ENCODE measurements around the gene KCNJ5. TPM values are rescaled to one million over a fixed set of nuclear protein-coding genes. Genes with fewer than 3 reads are reported as not detected.

Gene KCNJ5
- total RNA-seq, 4 donors from 2014 or later: 0.69 to 1.1 TPM; not detected in 2

GRCh38 chr11:128937480-128937879 is 46.3 kb downstream of the KCNJ5 start:
- no peaks in the 10 kb centered on the region for H3K4me1 ChIP-seq
- no peak overlapping the region for H3K4me3 ChIP-seq
- TF ChIP-seq POLR2A (IDR thresholded peaks at IDR 0.05) (no peak), CTCF (IDR thresholded peaks at IDR 0.05) (no peak)
- no peaks in the 10 kb centered on the region for H3K27me3 ChIP-seq
- intact Hi-C loops (cut with DNase I; ENCODE audit: low total_unique reads): no loop called here
- no peaks in the 10 kb centered on the region for H3K36me3 ChIP-seq
- DNase-seq: no peak
- no peak overlapping the region for H3K27ac ChIP-seq
- H3K9me3 ChIP-seq: no peaks in the 10 kb centered on the region

GRCh38 chr11:128938156-128938885 is 47.2 kb downstream of the KCNJ5 start:
- Histone ChIP-seq H3K27ac (no peak overlapping the region), H3K27me3 (no peaks in the 10 kb centered on the region), H3K36me3 (no peaks in the 10 kb centered on the region), H3K4me1 (no peaks in the 10 kb centered on the region), H3K9me3 (no peaks in the 10 kb centered on the region), H3K4me3 (no peak overlapping the region)
- TF ChIP-seq POLR2A (IDR thresholded peaks at IDR 0.05): no peak
- no peak for TF ChIP-seq CTCF (IDR thresholded peaks at IDR 0.05)
- intact Hi-C loops (cut with DNase I; ENCODE audit: low total_unique reads): no loop called here
- DNase-seq: no peak

DNA sequence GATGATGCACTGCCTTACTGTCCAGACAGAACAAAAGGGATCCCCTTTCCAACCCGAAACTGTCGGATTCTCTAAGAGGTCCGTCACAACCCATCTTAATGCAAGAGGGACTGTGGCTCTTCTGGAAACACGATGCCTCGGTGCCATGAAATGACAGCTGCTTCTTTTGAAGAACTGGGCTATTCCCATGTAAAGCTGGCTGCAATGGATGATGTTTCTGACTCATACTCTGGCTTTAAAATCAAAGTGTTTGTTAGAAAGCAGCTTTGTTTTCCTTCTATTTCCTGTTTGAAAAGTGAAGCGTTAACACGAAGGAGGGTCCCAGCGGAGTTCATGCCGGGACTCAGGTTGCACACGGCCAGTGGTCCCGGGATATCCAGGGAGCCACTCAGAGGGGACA is 48.4 kb downstream of the KCNJ5 start:
- intact Hi-C loops (cut with DNase I; ENCODE audit: low total_unique reads): no loop called here
- TF ChIP-seq CTCF (IDR thresholded peaks at IDR 0.05) (no peak), POLR2A (IDR thresholded peaks at IDR 0.05) (no peak)
- Histone ChIP-seq H3K9me3 (no peaks in the 10 kb centered on the region), H3K36me3 (no peaks in the 10 kb centered on the region), H3K4me3 (no peak overlapping the region), H3K27me3 (no peaks in the 10 kb centered on the region), H3K27ac (no peak overlapping the region), H3K4me1 (no peaks in the 10 kb centered on the region)
- DNase-seq: no peak

GRCh38 chr11:128940156-128940555 is 49.0 kb downstream of the KCNJ5 start:
- H3K27me3 ChIP-seq: no peaks in the 10 kb centered on the region
- DNase-seq: no peak
- TF ChIP-seq POLR2A (IDR thresholded peaks at IDR 0.05) (no peak), CTCF (IDR thresholded peaks at IDR 0.05) (no peak)
- H3K9me3 ChIP-seq: no peaks in the 10 kb centered on the region
- no peak overlapping the region for H3K27ac ChIP-seq
- no peaks in the 10 kb centered on the region for H3K4me1 ChIP-seq
- intact Hi-C loops (cut with DNase I; ENCODE audit: low total_unique reads): no loop called here
- no peak overlapping the region for H3K4me3 ChIP-seq
- no peaks in the 10 kb centered on the region for H3K36me3 ChIP-seq

GRCh38 chr11:128940603-128941002 is 49.4 kb downstream of the KCNJ5 start:
- H3K9me3 ChIP-seq: no peaks in the 10 kb centered on the region
- no peak overlapping the region for H3K4me3 ChIP-seq
- DNase-seq: no peak
- H3K4me1 ChIP-seq: no peaks in the 10 kb centered on the region
- no peaks in the 10 kb centered on the region for H3K36me3 ChIP-seq
- intact Hi-C loops (cut with DNase I; ENCODE audit: low total_unique reads): no loop called here
- H3K27me3 ChIP-seq: no peaks in the 10 kb centered on the region
- no peak for TF ChIP-seq CTCF (IDR thresholded peaks at IDR 0.05)
- no peak for TF ChIP-seq POLR2A (IDR thresholded peaks at IDR 0.05)
- H3K27ac ChIP-seq: no peak overlapping the region

Data from uterus (tissue), 4 donors.